NCI-H2227 (cell line): Measurements from ENCODE around the gene OR2T6.
"Not testable (repeated sequence)": the region's sequence is repeated elsewhere in the genome, so short reads cannot be mapped to it uniquely, and the experiment has no call there.

Experiments used
- DNase-seq: peaks from one replicate; lab custom pipeline; 2025; ENCODE audit not compliant: unreplicated experiment; lab: John Stamatoyannopoulos, UW

Gene OR2T6

GRCh38 chr1:248433811-248434415, 58.4 kb downstream of the OR2T6 start:
- DNase-seq, result not testable (repeated sequence)

GRCh38 chr1:248434913-248435312, 59.4 kb downstream of the OR2T6 start:
- DNase-seq, result not testable (repeated sequence)

GRCh38 chr1:248436303-248436702, 60.8 kb downstream of the OR2T6 start:
- not testable (repeated sequence) for DNase-seq

- DNase-seq, result not testable (repeated sequence)
These were observed 63.1 kb downstream of the OR2T6 start for GRCh38 chr1:248438668-248439067.

GRCh38 chr1:248439283-248439682, 63.7 kb downstream of the OR2T6 start:
- not testable (repeated sequence) for DNase-seq
